Prostate gland (tissue), 2 donors: Measurements from ENCODE around the gene KBTBD13. TPM values are rescaled to one million over a fixed set of nuclear protein-coding genes. Genes with fewer than 3 reads are reported as not detected.
A peak's percentile ranks its signal among the peaks of the same experiment; 100 is the strongest.

Experiments
- DNase-seq: peaks from one replicate; pipeline ENCODE4 v3.0.0-alpha.2; 2019; ENCODE audit warnings: low spot score
- H3K27ac ChIP-seq, 2 donors: fragments of 200-600 bp; sonication (generic); 2 replicates each; pipeline ENCODE4 v1.5.1; 2017 to 2019
- H3K27me3 ChIP-seq: fragments of 200-600 bp; sonication (generic); replicated peaks from 2 replicates; pipeline ENCODE4 v1.5.1; 2019; ENCODE audit not compliant: insufficient read depth
- H3K36me3 ChIP-seq, 2 donors: fragments of 200-600 bp; sonication (generic); 1 replicate in 1 of 2; 2 replicates in 1 of 2; pipeline versions ENCODE4 v1.5.1 to v1.8.1; 2017 to 2019
- H3K4me1 ChIP-seq: fragments of 200-600 bp; sonication (generic); replicated peaks from 2 replicates; pipeline ENCODE4 v1.5.1; 2019
- H3K4me3 ChIP-seq, 2 donors: fragments of 200-600 bp; sonication (generic); 2 replicates each; pipeline ENCODE4 v1.5.1; 2017 to 2019
- H3K9me3 ChIP-seq: fragments of 200-600 bp; sonication (generic); 2 replicates; pipeline ENCODE4 v1.5.1; 2017
- POLR2A ChIP-seq: fragments of 450-650 bp; IDR thresholded peaks from one replicate; pipeline ENCODE4 v1.6.1; 2016; ENCODE audit warnings: antibody characterized with exemption, mild to moderate bottlenecking
- POLR2AphosphoS5 ChIP-seq: sonication (generic); formaldehyde crosslinking; IDR thresholded peaks from one replicate; pipeline ENCODE4 v1.6.1; 2017; ENCODE audit warnings: antibody characterized with exemption
- WGBS: methylation state at CpG from one replicate; pipeline ENCODE4 v1.1.5; 2018; 5-methylcytosine and 5-hydroxymethylcytosine counted together
- intact Hi-C: fragments of 100-400 bp; cut with DNase I; formaldehyde crosslinking; loops from one replicate; pipeline ENCODE4 v1.14.2; 2022
- total RNA-seq, 2 donors: library from RNA; depleted of rRNA; stranded (reverse); fragments of >200 nt; gene quantifications; one replicate each; pipeline ENCODE4 v1.1.0, GENCODE V29; 2016
- TF ChIP-seq, protein P1 (sequence below), 4 experiments: fragments of 200-600 bp in 2 of 4; fragments of 450-650 bp in 2 of 4; sonication (generic) in 2 of 4; IDR thresholded peaks; 1 replicate in 3 of 4; 2 replicates in 1 of 4; pipeline ENCODE4 v1.5.1; 2016 to 2019; ENCODE audit warnings: antibody characterized with exemption in 4 of 4, mild to moderate bottlenecking in 2 of 4, moderate library complexity in 2 of 4

KBTBD13 gene
- total RNA-seq, 2 donors from 2014 or later, result 0.57 TPM; not detected in 1

- WGBS, result 15% methylated on average over 7 of the region's 7 CpGs
These were observed 5.9 kb downstream of the KBTBD13 start for GRCh38 chr15:65082303-65082953.

GRCh38 chr15:65083262-65083701 is 6.7 kb downstream of the KBTBD13 start:
- Histone ChIP-seq H3K9me3 (no peaks in the 10 kb centered on the region), H3K27me3 (no peaks in the 10 kb centered on the region), H3K4me1 (no peaks in the 10 kb centered on the region), H3K27ac (peak overlapping the region in 1 of 2 donors; percentile 21), H3K4me3 (no peak overlapping the region), H3K36me3 (no peaks in the 10 kb centered on the region)
- intact Hi-C loops, result loop anchor here (2.0 kb wide), 2 partner anchors 28 to 48 kb away; no protein-coding TSS in a partner anchor
- TF ChIP-seq, protein P1, sequence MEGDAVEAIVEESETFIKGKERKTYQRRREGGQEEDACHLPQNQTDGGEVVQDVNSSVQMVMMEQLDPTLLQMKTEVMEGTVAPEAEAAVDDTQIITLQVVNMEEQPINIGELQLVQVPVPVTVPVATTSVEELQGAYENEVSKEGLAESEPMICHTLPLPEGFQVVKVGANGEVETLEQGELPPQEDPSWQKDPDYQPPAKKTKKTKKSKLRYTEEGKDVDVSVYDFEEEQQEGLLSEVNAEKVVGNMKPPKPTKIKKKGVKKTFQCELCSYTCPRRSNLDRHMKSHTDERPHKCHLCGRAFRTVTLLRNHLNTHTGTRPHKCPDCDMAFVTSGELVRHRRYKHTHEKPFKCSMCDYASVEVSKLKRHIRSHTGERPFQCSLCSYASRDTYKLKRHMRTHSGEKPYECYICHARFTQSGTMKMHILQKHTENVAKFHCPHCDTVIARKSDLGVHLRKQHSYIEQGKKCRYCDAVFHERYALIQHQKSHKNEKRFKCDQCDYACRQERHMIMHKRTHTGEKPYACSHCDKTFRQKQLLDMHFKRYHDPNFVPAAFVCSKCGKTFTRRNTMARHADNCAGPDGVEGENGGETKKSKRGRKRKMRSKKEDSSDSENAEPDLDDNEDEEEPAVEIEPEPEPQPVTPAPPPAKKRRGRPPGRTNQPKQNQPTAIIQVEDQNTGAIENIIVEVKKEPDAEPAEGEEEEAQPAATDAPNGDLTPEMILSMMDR (IDR thresholded peaks at IDR 0.05), result peak in 3 of 4 experiments; percentile 14 to 45 (median 32)
- TF ChIP-seq POLR2AphosphoS5 (peak; percentile 4), POLR2A (no peak)
- DNase-seq, result no peak
- 31% methylated on average over 7 of the region's 7 CpGs for WGBS

More at GRCh38 chr15:65082303-65082953, 5.9 kb downstream of the KBTBD13 start:
- H3K4me1 ChIP-seq, result no peaks in the 10 kb centered on the region
- H3K4me3 ChIP-seq, result no peak overlapping the region
- TF ChIP-seq POLR2AphosphoS5 (peak; percentile 34), POLR2A (no peak)
- TF ChIP-seq, protein P1 (IDR thresholded peaks at IDR 0.05), result no peak
- peak overlapping the region; percentile 21 to 49 for H3K27ac ChIP-seq
- no peaks in the 10 kb centered on the region for H3K9me3 ChIP-seq
- intact Hi-C loops, result loop anchor here (2.0 kb wide), 2 partner anchors 28 to 48 kb away; no protein-coding TSS in a partner anchor
- peak; percentile 22 for DNase-seq
- H3K36me3 ChIP-seq, result no peaks in the 10 kb centered on the region
- no peaks in the 10 kb centered on the region for H3K27me3 ChIP-seq

DNA sequence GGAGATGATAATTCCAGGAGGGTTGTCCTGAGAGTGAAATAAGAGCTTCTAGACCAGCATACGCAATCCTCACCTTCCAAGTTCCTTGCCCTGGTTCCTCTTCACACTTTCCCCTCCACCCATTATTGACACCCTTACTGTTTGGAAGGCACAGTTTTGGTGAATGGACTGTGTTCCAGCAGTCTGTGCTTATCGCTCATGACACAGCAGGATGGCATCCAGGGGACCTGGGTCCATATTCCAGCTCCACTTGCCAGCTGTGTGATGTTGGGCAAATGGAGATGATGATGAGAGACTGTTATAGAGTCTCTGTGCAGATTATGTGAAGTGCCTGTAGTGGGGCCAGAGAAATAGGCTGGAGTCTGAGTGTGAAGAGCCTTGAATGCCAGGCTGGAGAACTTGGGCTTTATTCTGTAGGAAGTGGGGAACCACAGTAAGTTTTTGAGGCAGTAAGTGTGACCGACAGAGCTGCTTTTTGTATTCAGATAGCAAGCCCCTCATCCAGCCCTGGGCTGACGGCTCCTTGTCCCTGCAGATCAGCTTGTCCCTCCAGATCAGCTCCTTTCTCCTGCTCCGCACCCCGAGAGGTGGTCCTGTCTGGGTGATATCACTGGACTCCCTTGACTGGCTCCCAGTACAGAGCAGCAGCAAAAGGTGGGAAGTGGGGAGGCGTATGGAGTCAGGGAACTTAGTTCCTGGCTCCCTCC is 8.1 kb downstream of the KBTBD13 start:
- no peaks in the 10 kb centered on the region for H3K36me3 ChIP-seq
- no peaks in the 10 kb centered on the region for H3K9me3 ChIP-seq
- intact Hi-C loops, result no loop called here
- H3K27ac ChIP-seq, result peak overlapping the region; percentile 87 to 88
- no peaks in the 10 kb centered on the region for H3K27me3 ChIP-seq
- H3K4me1 ChIP-seq, result no peaks in the 10 kb centered on the region
- no peak overlapping the region for H3K4me3 ChIP-seq
- 85% methylated on average over 7 of the region's 7 CpGs for WGBS
- TF ChIP-seq POLR2A, result no peak
- no peak for TF ChIP-seq POLR2AphosphoS5
- TF ChIP-seq, protein P1 (IDR thresholded peaks at IDR 0.05), result no peak
- no peak for DNase-seq

GRCh38 chr15:65085207-65085753 is 8.7 kb downstream of the KBTBD13 start:
- 74% methylated on average over 8 of the region's 8 CpGs for WGBS

More at GRCh38 chr15:65085207-65085753, 8.7 kb downstream of the KBTBD13 start:
- TF ChIP-seq POLR2AphosphoS5 (no peak), POLR2A (no peak)
- TF ChIP-seq, protein P1 (IDR thresholded peaks at IDR 0.05), result no peak
- no peaks in the 10 kb centered on the region for H3K27me3 ChIP-seq
- H3K4me3 ChIP-seq, result no peak overlapping the region
- H3K36me3 ChIP-seq, result no peaks in the 10 kb centered on the region
- no peaks in the 10 kb centered on the region for H3K4me1 ChIP-seq
- intact Hi-C loops, result no loop called here
- peak overlapping the region; percentile 87 to 88 for H3K27ac ChIP-seq
- DNase-seq, result no peak
- no peaks in the 10 kb centered on the region for H3K9me3 ChIP-seq
